GM18526 (cell line): ENCODE measurements around the gene NACC2.

Experiments
- POLR2A ChIP-seq: IDR thresholded peaks from 3 replicates; pipeline ENCODE4 v1.6.1; 2011; ENCODE audit not compliant: insufficient read length; ENCODE audit errors: extremely low read depth

The NACC2 gene

DNA sequence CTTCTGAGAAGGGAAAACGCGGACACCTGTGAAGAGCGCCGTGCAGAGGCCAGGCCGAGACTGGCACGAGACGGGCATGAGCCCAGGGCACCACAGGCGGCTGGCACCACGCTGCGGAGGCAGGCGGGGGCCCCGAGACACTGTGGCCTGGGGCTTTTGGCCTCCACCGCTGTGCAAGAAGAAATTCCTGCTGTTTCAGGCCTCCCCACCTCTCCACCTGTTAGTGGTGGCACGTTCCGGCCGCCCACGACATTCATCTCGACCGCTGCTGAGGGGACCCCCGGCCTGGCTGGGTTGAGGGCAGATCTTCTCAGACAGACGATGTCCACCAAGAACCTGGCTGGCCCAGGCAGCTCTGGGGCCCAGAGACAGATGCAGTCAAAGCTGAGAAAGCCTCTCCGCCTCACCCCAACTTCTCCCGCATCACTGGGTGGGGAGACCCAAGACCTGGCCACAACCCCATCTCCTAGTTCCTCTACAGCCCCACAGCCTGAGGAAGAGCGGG lies 11.5 kb downstream of the NACC2 start:
- no peak for TF ChIP-seq POLR2A

DNA sequence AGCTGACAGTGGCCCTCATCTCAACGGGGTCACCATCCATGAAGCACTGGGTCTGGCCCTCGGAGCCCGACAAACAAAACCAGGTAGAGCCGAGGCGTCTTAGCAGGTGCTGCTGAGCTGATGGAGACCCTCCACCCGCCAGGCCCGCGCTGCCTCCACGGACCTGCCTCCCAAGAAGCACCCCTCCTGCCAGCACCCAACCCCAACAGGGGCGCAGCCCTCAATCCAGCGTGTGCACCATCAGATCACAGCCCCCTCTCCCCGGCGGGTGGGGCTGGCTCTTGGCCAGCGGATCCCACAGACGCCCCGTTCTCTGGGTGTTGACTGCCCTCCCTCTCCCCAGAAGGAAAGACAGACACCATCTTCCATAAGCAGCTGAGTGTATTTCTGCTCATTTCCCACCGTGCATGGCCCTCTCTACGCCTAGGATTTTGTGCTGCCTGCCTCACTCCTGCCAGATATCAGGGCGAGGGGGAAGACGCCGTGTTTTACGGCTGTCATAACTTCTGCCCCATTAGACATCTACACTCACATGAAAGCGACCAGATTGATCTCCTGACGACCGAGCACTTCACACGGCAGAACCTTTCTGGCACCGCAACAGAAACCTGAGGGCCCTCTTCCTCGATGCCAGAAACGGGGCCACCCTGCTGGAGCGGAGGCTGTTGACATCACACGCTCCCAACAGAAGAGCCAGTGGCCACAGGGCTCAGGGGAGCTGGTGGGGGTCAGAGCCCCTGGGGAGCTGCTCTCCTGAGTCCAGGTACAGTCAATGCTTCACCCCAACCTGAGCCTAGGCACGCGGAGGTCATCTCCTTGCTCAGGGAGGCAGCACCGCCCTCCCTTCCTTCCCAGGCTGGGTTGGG lies 12.4 kb downstream of the NACC2 start:
- TF ChIP-seq POLR2A: no peak

DNA sequence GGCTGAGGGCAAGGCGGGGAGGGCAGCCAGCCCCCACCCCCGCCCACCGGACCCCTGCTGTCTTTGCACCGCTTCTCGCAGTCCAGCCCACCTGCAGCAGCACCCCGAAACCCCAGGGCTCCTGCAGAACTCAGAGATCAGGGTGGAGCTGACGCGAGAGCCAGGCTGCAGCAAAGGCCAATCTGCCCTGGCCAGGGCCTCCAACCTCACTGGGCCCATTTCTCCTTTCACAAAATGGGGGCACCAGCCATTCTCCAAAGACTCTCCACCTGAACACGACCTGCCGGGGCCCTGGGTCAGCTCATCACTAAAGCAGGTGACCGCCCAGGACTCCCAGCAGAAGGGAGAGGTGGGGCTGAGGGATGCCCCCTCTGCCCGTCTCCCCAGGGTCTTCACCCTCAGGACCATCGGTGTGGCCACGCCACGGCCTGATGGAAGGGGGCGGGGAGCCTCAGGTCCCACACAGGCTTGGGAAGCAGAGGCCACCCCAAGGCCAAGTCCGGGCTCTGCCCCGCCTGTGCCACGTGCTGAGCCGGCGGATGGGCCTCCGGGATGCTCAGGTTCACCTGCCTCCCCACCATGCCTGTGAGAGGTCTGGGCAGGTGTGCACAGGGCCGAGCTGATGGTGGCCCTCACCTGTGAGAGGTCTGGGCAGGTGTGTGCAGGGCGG lies 13.1 kb downstream of the NACC2 start:
- TF ChIP-seq POLR2A: no peak

DNA sequence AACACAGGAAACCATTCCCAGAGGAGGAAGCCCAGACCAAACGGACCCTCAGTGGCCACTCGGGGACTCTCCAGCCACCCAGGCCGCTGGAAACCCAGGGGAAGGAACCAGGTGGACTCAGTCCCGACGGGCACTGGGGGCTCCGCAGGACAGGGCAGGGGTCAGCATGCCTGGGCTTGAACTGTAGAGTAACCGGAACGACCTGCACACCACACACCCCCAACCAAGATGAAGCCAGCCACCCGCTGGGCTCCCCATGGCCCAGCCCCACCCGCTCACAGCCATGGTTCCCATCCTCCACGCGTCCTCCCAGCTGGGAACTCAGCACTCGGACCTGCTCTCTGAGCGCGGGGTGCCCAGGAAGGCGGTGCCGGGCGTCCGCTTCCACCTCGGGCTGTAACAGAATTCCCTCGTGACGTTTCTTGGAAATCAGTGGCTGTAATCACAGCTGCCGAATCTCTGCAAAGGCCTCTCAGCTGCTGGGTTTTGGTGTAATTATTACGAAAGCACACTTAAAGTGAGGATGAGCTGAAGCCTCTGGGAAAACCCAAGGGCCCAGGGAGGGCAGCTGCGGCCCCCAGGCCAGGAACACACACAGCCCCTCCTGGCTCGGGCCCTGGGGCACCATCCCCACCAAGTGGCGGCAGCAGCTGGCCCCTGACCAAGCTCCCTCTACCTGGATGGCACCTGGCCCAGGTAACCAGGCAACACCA lies 13.8 kb downstream of the NACC2 start:
- TF ChIP-seq POLR2A: no peak

DNA sequence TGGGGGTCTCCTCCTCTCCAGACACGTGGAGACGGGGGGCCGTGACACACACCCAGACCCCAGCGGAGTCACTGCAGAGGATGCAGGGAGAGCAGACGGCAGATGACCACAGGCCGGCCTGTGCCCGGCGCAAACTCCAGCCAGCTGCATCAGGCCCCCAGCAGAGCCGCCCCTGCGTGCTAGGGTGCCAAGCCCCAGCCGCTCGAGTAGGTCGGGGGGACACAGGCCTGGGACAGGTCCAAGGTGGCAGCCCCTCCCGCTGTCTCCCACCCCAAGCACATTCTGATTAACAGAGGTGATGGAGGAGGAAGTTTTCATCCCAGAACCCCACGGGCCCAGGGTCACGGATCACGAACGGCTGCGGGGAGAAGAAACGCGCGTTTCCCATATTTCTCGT lies 14.4 kb downstream of the NACC2 start:
- TF ChIP-seq POLR2A: no peak

DNA sequence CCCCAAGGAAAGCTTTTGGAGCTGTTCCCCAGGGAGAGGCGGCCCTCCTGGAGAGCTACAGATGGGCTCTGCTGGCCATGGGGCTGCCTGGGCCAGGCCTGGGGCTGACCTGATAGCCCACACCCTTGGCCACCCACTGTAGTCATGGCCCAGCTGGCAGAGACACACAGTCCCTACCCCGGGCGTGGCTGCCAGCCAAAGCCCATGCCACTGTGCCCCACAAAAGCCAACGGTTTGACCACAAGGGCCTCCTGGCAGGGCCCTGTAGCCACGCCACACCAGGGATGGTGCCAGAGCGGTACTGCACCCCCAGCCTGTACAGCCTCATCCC lies 15.2 kb downstream of the NACC2 start:
- TF ChIP-seq POLR2A: no peak

DNA sequence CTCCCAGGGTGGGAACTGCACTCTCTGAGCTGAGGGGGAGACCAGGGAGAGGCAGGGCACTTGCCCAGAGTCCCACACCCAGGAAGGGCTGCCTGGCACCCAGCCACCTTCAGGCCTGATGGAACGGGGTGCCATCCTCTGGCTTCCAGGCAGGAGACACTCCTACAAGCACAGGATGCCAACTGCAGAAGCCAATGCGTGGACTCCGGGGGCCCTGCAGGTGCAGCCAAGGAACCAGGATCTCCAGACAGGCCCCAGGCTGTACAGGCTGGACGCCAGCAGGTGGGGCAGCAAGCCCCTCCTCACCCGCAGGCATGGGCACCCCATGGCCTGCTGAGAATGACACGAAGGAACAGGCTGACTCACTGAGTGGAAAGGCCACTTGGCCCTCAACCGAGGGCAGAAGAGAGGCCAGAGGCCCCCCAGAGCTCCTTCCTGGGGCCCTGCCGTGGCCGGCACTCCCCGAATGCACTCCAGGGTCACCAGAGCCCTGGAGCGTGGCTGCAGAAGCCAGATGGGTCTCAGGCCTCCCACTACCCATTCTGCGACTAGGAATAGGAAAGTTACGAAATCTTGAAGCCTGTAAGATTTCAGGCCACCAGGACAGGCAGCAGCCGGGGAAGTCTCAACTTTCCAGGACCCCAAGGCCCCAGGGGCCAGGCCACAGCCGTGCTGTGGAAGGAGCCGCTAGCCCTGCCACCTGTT lies 15.7 kb downstream of the NACC2 start:
- no peak for TF ChIP-seq POLR2A

DNA sequence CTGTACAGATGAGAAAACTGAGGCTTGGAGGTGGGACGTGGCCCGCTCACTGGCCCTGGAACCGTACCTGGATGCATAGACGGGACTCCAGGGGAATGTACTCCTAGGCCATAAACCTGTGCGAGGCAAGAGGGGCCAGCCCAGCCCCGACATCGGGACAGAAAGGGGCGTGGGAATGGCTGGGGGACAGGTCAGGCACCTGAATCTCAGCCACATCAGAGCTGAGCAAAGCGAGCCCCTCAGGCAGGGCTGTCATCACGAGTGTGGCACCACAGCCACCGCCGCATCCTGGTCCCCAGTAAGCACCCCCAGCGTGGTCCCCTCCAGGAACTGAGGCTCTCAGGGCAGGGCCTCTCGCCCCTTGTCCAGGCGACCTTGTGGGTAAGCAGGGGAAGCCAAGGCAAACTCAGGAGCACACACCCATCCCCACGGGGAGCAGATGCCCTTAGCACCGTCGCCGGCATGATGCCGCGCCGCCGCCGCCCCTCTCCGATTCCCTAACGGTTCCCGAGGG lies 16.5 kb downstream of the NACC2 start:
- no peak for TF ChIP-seq POLR2A

DNA sequence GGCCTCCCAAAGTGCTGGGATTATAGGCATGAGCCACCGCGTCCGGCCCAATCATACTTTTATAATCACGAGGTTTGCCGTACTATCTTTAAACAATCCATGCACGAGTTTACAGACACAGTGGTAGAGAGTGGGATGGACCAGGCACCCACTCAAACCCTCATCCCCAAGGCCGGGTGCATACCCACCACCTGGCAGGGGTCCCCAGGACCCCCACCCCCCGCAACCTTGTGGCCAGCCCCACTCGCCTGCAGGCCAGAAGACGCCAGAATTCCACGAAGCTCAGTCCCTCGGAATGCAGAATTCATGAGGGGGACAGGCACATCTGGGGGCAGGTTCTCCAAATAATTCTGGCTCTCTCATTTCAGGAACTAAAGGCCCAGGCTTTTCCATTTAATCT lies 17.1 kb downstream of the NACC2 start:
- TF ChIP-seq POLR2A: no peak

DNA sequence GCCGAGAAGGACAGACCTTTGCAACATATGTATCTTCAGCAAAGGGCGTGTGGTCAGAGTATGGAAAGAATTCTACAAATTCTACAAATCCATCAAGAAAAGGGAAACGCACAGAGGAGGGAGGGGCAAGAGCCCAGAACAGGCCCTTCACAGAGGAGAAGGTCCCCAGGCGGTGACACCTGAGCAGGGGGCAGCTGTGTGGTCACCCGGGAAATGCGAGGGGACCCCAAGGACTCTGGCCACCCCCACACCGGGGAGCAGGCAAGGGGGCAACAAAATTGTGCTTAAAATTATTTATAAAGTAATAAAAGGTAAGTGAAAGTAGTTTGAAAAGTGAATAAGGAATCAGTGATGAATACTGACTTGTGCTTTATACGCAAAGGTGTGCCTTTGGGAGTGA lies 17.6 kb downstream of the NACC2 start:
- TF ChIP-seq POLR2A: no peak

DNA sequence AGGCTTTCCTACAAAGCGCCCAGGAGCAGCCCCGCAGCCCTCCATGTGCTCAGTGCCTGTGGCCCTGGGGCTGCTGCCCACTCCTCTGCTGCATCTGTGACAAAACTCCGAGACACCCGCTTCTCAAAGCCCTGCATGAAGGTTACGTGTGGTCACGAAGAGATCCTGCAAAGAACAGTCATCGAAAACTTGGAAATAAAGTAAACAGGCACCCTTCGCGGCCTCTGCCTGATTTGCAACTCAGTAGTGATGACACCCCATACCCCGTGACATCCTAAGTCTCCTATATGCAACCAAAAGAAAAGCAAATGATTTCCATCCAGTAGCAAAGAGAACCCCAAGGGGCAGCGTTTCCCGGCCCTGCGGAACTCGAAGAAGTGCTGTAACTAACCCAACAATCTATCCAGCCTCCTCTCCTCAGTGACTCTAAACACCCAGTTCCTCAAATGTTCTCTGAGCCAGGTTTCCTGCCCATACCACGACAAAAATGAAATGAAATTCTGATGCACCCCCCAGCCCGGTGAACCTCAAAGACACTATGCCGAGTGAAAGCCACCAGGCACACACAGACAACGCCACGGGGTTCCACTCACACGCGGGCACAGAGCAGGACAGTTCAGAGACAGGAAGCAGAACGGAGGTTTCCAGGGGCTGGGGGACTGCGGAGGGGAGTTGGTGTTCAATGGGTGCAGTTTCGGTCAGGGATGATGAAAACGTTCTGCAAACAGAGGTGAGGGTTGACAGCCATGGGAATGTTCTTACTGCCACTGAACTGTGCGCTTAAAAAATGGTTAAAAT lies 19.0 kb downstream of the NACC2 start:
- no peak for TF ChIP-seq POLR2A

DNA sequence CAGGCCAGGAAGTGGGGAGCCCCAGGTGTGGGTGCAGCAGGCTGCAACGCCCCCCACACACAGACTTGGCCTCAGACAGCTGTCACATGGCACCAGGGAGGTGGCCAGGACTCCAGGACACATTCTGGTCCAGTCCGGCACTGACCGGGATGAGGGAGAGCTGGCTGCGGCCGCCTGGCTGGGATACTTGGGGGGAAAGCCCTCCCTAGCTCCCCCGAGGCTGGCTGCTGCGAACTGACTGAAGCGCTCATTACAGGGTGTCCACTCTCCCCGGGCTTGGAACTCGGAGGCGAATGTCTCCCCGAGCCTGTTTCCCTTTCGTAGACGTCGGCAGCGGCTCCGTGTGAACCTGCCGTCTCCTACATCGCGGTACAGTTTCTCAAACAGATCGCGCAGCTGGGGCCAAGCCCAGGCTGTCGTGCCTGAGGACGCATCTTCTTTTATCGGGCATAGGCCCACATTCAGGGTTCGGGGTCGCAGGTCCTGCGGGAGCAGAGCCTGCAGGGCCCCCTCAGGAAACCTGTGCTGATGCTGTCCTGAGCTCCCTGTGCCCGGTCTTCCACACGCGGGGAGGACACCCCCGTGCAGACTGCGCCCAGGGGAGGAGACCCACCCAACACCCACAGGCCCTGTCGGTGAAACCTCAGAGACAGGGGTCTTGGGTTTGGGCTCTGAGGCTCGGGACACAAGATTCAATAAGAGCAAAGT lies 19.8 kb downstream of the NACC2 start:
- TF ChIP-seq POLR2A: no peak

DNA sequence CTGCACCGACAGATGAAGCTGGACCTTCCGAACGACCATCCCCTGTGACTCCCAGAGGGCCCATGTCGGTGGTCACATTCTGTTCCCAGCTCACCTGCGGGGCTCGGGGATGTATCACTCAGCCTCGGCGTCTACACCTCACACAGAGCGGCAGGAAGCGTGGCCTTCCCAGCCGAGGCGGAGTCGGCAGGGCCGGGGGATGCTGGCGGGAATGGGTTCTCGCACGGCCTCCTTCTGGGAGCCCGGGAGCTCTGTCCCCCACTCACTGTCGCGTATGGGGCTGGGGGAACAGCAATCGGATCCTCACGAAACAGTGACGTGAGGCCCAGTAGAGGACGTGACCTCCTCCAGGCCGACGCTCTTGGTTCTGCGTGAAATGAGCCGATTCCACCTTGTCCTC lies 20.4 kb downstream of the NACC2 start:
- no peak for TF ChIP-seq POLR2A
